IMR-90 (cell line): ENCODE measurements around the gene SYNRG. TPM values are rescaled to one million over a fixed set of nuclear protein-coding genes. Genes with fewer than 3 reads are reported as not detected.
A peak's percentile ranks its signal among the peaks of the same experiment; 100 is the strongest.

Source experiments
- ATAC-seq: fragments of 200-7000 bp; cut with Tn5 transposase; 2 replicates; pipeline ENCODE4 v1.9.1; 2020; ENCODE audit warnings: low read depth, mild to moderate bottlenecking, moderate library complexity
- BruUV-seq: library from RNA; stranded (reverse); fragments of 400-500 nt; replicated peaks from 2 replicates; lab custom pipeline; 2021; lab: Mats Ljungman, UMichigan
- CTCF ChIA-PET: fragments of 300-600 bp; formaldehyde crosslinking; extraction: SDS; loops from one replicate; lab custom pipeline; 2021; ENCODE audit warnings: antibody characterized with exemption; lab: Yijun Ruan, JAX
- POLR2A ChIA-PET: fragments of 300-600 bp; sonication (Branson Sonifier 250); formaldehyde crosslinking; loops from one replicate; lab custom pipeline; 2022; ENCODE audit warnings: antibody characterized with exemption; ENCODE audit not compliant: unreplicated experiment; lab: Charles Lee
- DNase-seq: peaks from one replicate; pipeline ENCODE4 v3.0.0; 2013
- H2AFZ ChIP-seq: replicated peaks from 2 replicates; pipeline ENCODE3; 2013; ENCODE audit warnings: low read length, mild to moderate bottlenecking; ENCODE audit not compliant: poor library complexity
- H2AK5ac ChIP-seq: 2 replicates; pipeline ENCODE4 v1.6.1; 2013; ENCODE audit warnings: low read depth, low read length, inconsistent platforms
- H2AK9ac ChIP-seq: replicated peaks from 2 replicates; pipeline ENCODE3; 2013; ENCODE audit warnings: mild to moderate bottlenecking, low read depth, low read length, moderate library complexity; ENCODE audit not compliant: poor library complexity
- H2BK120ac ChIP-seq: 2 replicates; pipeline ENCODE4 v1.6.1; 2013; ENCODE audit warnings: low read depth, low read length, inconsistent platforms
- H2BK15ac ChIP-seq: 3 replicates; pipeline ENCODE4 v1.6.1; 2013; ENCODE audit warnings: low read depth, low read length, inconsistent platforms
- H2BK20ac ChIP-seq: 2 replicates; pipeline ENCODE4 v1.6.1; 2013; ENCODE audit warnings: low read depth, mild to moderate bottlenecking, inconsistent platforms, low read length, moderate library complexity
- H2BK5ac ChIP-seq: 2 replicates; pipeline ENCODE4 v1.6.1; 2013; ENCODE audit warnings: mild to moderate bottlenecking, low read depth, low read length, inconsistent platforms; ENCODE audit not compliant: poor library complexity, severe bottlenecking
- H3K14ac ChIP-seq: replicated peaks from 2 replicates; pipeline ENCODE4 v1.6.1; 2013; ENCODE audit warnings: low read depth, low read length, inconsistent platforms
- H3K18ac ChIP-seq: 2 replicates; pipeline ENCODE4 v1.6.1; 2013; ENCODE audit warnings: low read depth, low read length, control low read depth
- H3K23ac ChIP-seq: 2 replicates; pipeline ENCODE4 v1.6.1; 2013; ENCODE audit warnings: low read depth, low read length, inconsistent platforms
- H3K27ac ChIP-seq: 2 replicates; pipeline ENCODE4 v1.5.1; 2013; ENCODE audit warnings: mild to moderate bottlenecking, control low read depth, low read length; ENCODE audit not compliant: insufficient read depth
- H3K27me3 ChIP-seq: 2 replicates; pipeline ENCODE4 v1.6.1; 2013; ENCODE audit warnings: low read length; ENCODE audit not compliant: control insufficient read depth, insufficient read depth
- H3K36me3 ChIP-seq: 2 replicates; pipeline ENCODE4 v1.6.1; 2013; ENCODE audit warnings: low read length, mixed read lengths; ENCODE audit not compliant: control insufficient read depth, insufficient read depth
- H3K4ac ChIP-seq: 2 replicates; pipeline ENCODE4 v1.6.1; 2013; ENCODE audit warnings: low read depth, low read length, inconsistent platforms
- H3K4me1 ChIP-seq: 2 replicates; pipeline ENCODE4 v1.6.1; 2013; ENCODE audit warnings: low read length, mixed read lengths; ENCODE audit not compliant: control insufficient read depth, insufficient read depth
- H3K4me2 ChIP-seq: 2 replicates; pipeline ENCODE4 v1.6.1; 2013; ENCODE audit warnings: low read depth, mild to moderate bottlenecking, control low read depth, low read length, moderate library complexity
- H3K4me3 ChIP-seq: 2 replicates; pipeline ENCODE4 v1.5.1; 2013; ENCODE audit warnings: low read depth, mild to moderate bottlenecking, control low read depth, low read length, moderate library complexity; ENCODE audit not compliant: insufficient read depth
- H3K56ac ChIP-seq: 2 replicates; pipeline ENCODE4 v1.6.1; 2013; ENCODE audit warnings: low read length, inconsistent platforms; ENCODE audit not compliant: insufficient read depth; ENCODE audit errors: extremely low read depth
- H3K79me1 ChIP-seq, 2 experiments: 2 replicates each; pipeline ENCODE4 v1.6.1; 2013; ENCODE audit warnings: low read length in 2 of 2, inconsistent platforms in 1 of 2, low read depth in 1 of 2
- H3K9ac ChIP-seq: 2 replicates; pipeline ENCODE4 v1.6.1; 2013; ENCODE audit warnings: low read depth, low read length, control low read depth
- H3K9me1 ChIP-seq: 2 replicates; pipeline ENCODE4 v1.6.1; 2013; ENCODE audit warnings: low read length, inconsistent platforms; ENCODE audit not compliant: insufficient read depth
- H3K9me3 ChIP-seq: 2 replicates; pipeline ENCODE4 v1.6.1; 2013; ENCODE audit warnings: low read length; ENCODE audit not compliant: control insufficient read depth, insufficient read depth
- H4K20me1 ChIP-seq: 2 replicates; pipeline ENCODE4 v1.6.1; 2013; ENCODE audit warnings: low read length, inconsistent platforms; ENCODE audit not compliant: insufficient read depth
- H4K5ac ChIP-seq: 2 replicates; pipeline ENCODE4 v1.6.1; 2013; ENCODE audit warnings: mild to moderate bottlenecking, low read depth, low read length, control low read depth
- H4K8ac ChIP-seq, 2 experiments: 2 replicates each; pipeline ENCODE4 v1.6.1; 2013; ENCODE audit warnings: low read depth in 2 of 2, low read length in 2 of 2, control low read depth in 1 of 2, inconsistent platforms in 1 of 2
- H4K91ac ChIP-seq: 2 replicates; pipeline ENCODE4 v1.6.1; 2013; ENCODE audit warnings: low read depth, low read length, inconsistent platforms; ENCODE audit not compliant: insufficient read depth
- BHLHE40 ChIP-seq: fragments of 150-350 bp; IDR thresholded peaks from 2 replicates; pipeline ENCODE4 v1.6.1; 2016; ENCODE audit warnings: mild to moderate bottlenecking, low read depth, low read length
- CEBPB ChIP-seq: IDR thresholded peaks from 2 replicates; pipeline ENCODE4 v1.6.1; 2012; ENCODE audit warnings: low read depth, low read length, improper control_type of control experiment
- CHD1 ChIP-seq: IDR thresholded peaks from 2 replicates; pipeline ENCODE4 v1.6.1; 2012; ENCODE audit warnings: low read depth, low read length, improper control_type of control experiment
- CTCF ChIP-seq: conservative IDR thresholded peaks from 2 replicates; pipeline ENCODE4 v1.5.1; 2012; ENCODE audit warnings: mild to moderate bottlenecking, low read depth, low read length, improper control_type of control experiment
- ELK1 ChIP-seq: fragments of 150-350 bp; IDR thresholded peaks from 2 replicates; pipeline ENCODE4 v1.6.1; 2016; ENCODE audit warnings: low read depth, mild to moderate bottlenecking, low read length, moderate library complexity, borderline replicate concordance
- FOS ChIP-seq: fragments of 150-350 bp; IDR thresholded peaks from 2 replicates; pipeline ENCODE4 v1.6.1; 2016; ENCODE audit warnings: low read depth, low read length
- MAFK ChIP-seq: IDR thresholded peaks from 2 replicates; pipeline ENCODE4 v1.6.1; 2012; ENCODE audit warnings: low read depth, low read length, improper control_type of control experiment
- MAZ ChIP-seq: IDR thresholded peaks from 2 replicates; pipeline ENCODE4 v1.6.1; 2012; ENCODE audit warnings: low read depth, mild to moderate bottlenecking, low read length, improper control_type of control experiment, moderate library complexity, borderline replicate concordance
- MXI1 ChIP-seq: IDR thresholded peaks from 2 replicates; pipeline ENCODE4 v1.6.1; 2012; ENCODE audit warnings: low read depth, mild to moderate bottlenecking, low read length, moderate library complexity, borderline replicate concordance
- NFE2L2 ChIP-seq: fragments of 150-350 bp; IDR thresholded peaks from 2 replicates; pipeline ENCODE4 v1.6.1; 2016; ENCODE audit warnings: low read depth, mild to moderate bottlenecking, low read length
- POLR2A ChIP-seq: IDR thresholded peaks from 2 replicates; pipeline ENCODE4 v1.6.1; 2012; ENCODE audit warnings: mild to moderate bottlenecking, low read depth, low read length
- RAD21 ChIP-seq: IDR thresholded peaks from 2 replicates; pipeline ENCODE4 v1.6.1; 2012; ENCODE audit warnings: low read length, improper control_type of control experiment
- RCOR1 ChIP-seq: IDR thresholded peaks from 2 replicates; pipeline ENCODE4 v1.6.1; 2012; ENCODE audit warnings: mild to moderate bottlenecking, low read length, improper control_type of control experiment; ENCODE audit not compliant: insufficient replicate concordance
- RFX5 ChIP-seq: IDR thresholded peaks from 2 replicates; pipeline ENCODE4 v1.8.0; 2012; ENCODE audit warnings: low read depth, mild to moderate bottlenecking, low read length, moderate library complexity
- SMC3 ChIP-seq: fragments of 150-350 bp; IDR thresholded peaks from 2 replicates; pipeline ENCODE4 v1.6.1; 2016; ENCODE audit warnings: low read depth, mild to moderate bottlenecking, antibody characterized with exemption, low read length, moderate library complexity
- WGBS, 2 experiments: methylation state at CpG; one replicate each; pipeline versions ENCODE4 v1.1.5 to v1.1.7; 2013; ENCODE audit warnings: missing lambda C conversion rate in 2 of 2; ENCODE audit not compliant: insufficient read length in 1 of 2; ENCODE audit errors: extremely low coverage in 2 of 2; 5-methylcytosine and 5-hydroxymethylcytosine counted together
- dilution Hi-C: fragments of 300-500 bp; cut with HindIII; formaldehyde crosslinking; loops from one replicate; pipeline ENCODE4 v1.14.3; 2018; ENCODE audit warnings: low sequenced_read_pairs; ENCODE audit not compliant: unreplicated experiment
- in situ Hi-C: fragments of 300-500 bp; cut with MboI; formaldehyde crosslinking; loops from 3 replicates; pipeline ENCODE4 v1.14.3; 2019; ENCODE audit warnings: low sequenced_read_pairs, inconsistent platforms, mixed read lengths
- intact Hi-C: fragments of 100-400 bp; cut with micrococcal nuclease; formaldehyde crosslinking; loops from 2 replicates; pipeline ENCODE4 v1.10.0; 2022
- polyA plus RNA-seq, 3 experiments: library from polyadenylated mRNA; depleted of rRNA; stranded (reverse); fragments of >200 nt; gene quantifications; 2 replicates each; pipeline ENCODE4 v1.2.3, GENCODE V29; 2012; ENCODE audit warnings: low replicate concordance in 1 of 3
- total RNA-seq: library from RNA; depleted of rRNA; stranded (reverse); fragments of >200 nt; gene quantifications from 2 replicates; pipeline ENCODE4 v1.2.3, GENCODE V29; 2012

SYNRG gene
- total and polyA plus RNA-seq, 2 of the 4 experiments (the other 2 are of a cell fraction), result 11.7 to 15.2 TPM

- peaks cover 29% of the 10 kb centered on the region for H3K9me1 ChIP-seq
- no peak overlapping the region for H2BK15ac ChIP-seq
- peaks cover 21% of the 10 kb centered on the region; the same call in 1 of the 2 replicates for H4K20me1 ChIP-seq
- no peak overlapping the region for H2BK20ac ChIP-seq
- DNase-seq, result peak; percentile 69
- no peak overlapping the region for H3K4me3 ChIP-seq
- WGBS, 2 experiments, result no CpG with 5 or more reads among the region's 5 CpGs
- peak; percentile 31; the same call in 1 of the 2 replicates for ATAC-seq
- TF ChIP-seq ELK1 (no peak), FOS (no peak), MAFK (no peak), RCOR1 (no peak), RAD21 (no peak), CEBPB (no peak), NFE2L2 (no peak), MAZ (no peak), MXI1 (no peak), CHD1 (no peak), CTCF (no peak), RFX5 (no peak), SMC3 (no peak), POLR2A (no peak), BHLHE40 (no peak)
- no peak overlapping the region for H4K5ac ChIP-seq
- no peak overlapping the region for H4K91ac ChIP-seq
- no peaks in the 10 kb centered on the region for H3K9me3 ChIP-seq
- dilution Hi-C loops, result no loop called here
- peaks cover 19% of the 10 kb centered on the region for H3K4me1 ChIP-seq
- H3K36me3 ChIP-seq, result peaks cover 32% of the 10 kb centered on the region
- ChIA-PET CTCF (interaction anchor here (0.6 kb wide), 2 partner anchors 137 to 343 kb away, joined by 3 read pairs; no protein-coding TSS in a partner anchor), POLR2A (no interaction called here)
- H2AFZ ChIP-seq, result no peak overlapping the region
- no peaks in the 10 kb centered on the region for H3K27me3 ChIP-seq
- H3K18ac ChIP-seq, result no peak overlapping the region
- H3K9ac ChIP-seq, result no peak overlapping the region
- 0 out of 2 replicates have a peak overlapping the region, but pooled peaks have one; percentile 1 for H2BK120ac ChIP-seq
- peak overlapping the region; percentile 6 for H3K4ac ChIP-seq
- H3K4me2 ChIP-seq, result no peak overlapping the region
- peak overlapping the region; percentile 7 for H2BK5ac ChIP-seq
- H3K79me1 ChIP-seq, result peaks cover 9 to 67% of the 10 kb centered on the region in 2 experiments
- H3K14ac ChIP-seq, result 0 out of 2 replicates have a peak overlapping the region, but pooled peaks have one; percentile 2
- H3K56ac ChIP-seq, result no peak overlapping the region
- no peak overlapping the region for H3K27ac ChIP-seq
- H2AK5ac ChIP-seq, result peak overlapping the region; percentile 0; the same call in 1 of the 2 replicates
- H2AK9ac ChIP-seq, result peak overlapping the region; percentile 47
- no peak overlapping the region for H4K8ac ChIP-seq
- BruUV-seq, result no TSS peak
- H3K23ac ChIP-seq, result 0 out of 2 replicates have a peak overlapping the region, but pooled peaks have one; percentile 3
- intact Hi-C loops, result no loop called here
- in situ Hi-C loops, result no loop called here
Measured at GRCh38 chr17:37519251-37519985, 89.8 kb downstream of the SYNRG start.
